Transverse colon (tissue), 4 donors: ENCODE data around the gene HPS3. TPM values are rescaled to one million over a fixed set of nuclear protein-coding genes. Genes with fewer than 3 reads are reported as not detected.
A peak's percentile ranks its signal among the peaks of the same experiment; 100 is the strongest.

Experiments
- DNase-seq: peaks from one replicate; pipeline ENCODE4 v3.0.0-alpha.2; 2019
- H3K27ac ChIP-seq, 4 donors: fragments of 200-600 bp; sonication (generic); 2 replicates each; pipeline ENCODE4 v1.5.1; 2016 to 2018; ENCODE audit warnings: inconsistent platforms in 4 of 4
- H3K27me3 ChIP-seq: fragments of 200-600 bp; sonication (generic); 2 replicates; pipeline ENCODE4 v1.5.1; 2017; ENCODE audit warnings: inconsistent platforms
- H3K36me3 ChIP-seq, 4 donors: fragments of 200-600 bp; sonication (generic); 2 replicates each; pipeline ENCODE4 v1.5.1; 2017 to 2019; ENCODE audit warnings: inconsistent platforms in 4 of 4
- H3K4me1 ChIP-seq, 4 donors: fragments of 200-600 bp; sonication (generic); 2 replicates each; pipeline ENCODE4 v1.5.1; 2017 to 2020; ENCODE audit warnings: inconsistent platforms in 4 of 4
- H3K4me3 ChIP-seq, 4 donors: fragments of 200-600 bp; sonication (generic); 1 replicate in 1 of 4; 2 replicates in 3 of 4; pipeline versions ENCODE4 v1.5.1 to v1.6.1; 2017 to 2019; ENCODE audit warnings: inconsistent platforms in 4 of 4
- H3K9me3 ChIP-seq, 2 donors: fragments of 200-600 bp; sonication (generic); 2 replicates each; pipeline ENCODE4 v1.5.1; 2017 to 2019; ENCODE audit warnings: inconsistent platforms in 2 of 2
- CTCF ChIP-seq, 5 experiments: fragments of 200-600 bp in 3 of 5; fragments of 450-650 bp in 2 of 5; sonication (generic) in 3 of 5; IDR thresholded peaks; 1 replicate in 2 of 5; 2 replicates in 3 of 5; pipeline ENCODE4 v1.5.1; 2016 to 2017; ENCODE audit warnings: antibody characterized with exemption in 5 of 5, inconsistent platforms in 3 of 5, mild to moderate bottlenecking in 2 of 5, moderate library complexity in 1 of 5
- EP300 ChIP-seq: sonication (generic); formaldehyde crosslinking; IDR thresholded peaks from one replicate; pipeline ENCODE4 v1.6.1; 2017; ENCODE audit warnings: antibody characterized with exemption, low read depth
- POLR2A ChIP-seq: fragments of 450-650 bp; IDR thresholded peaks from one replicate; pipeline ENCODE4 v1.6.1; 2016; ENCODE audit warnings: antibody characterized with exemption, mild to moderate bottlenecking, moderate library complexity
- POLR2AphosphoS5 ChIP-seq, 3 donors: sonication (generic); formaldehyde crosslinking; IDR thresholded peaks; one replicate each; pipeline ENCODE4 v1.6.1; 2016; ENCODE audit warnings: antibody characterized with exemption in 3 of 3
- WGBS, 2 donors: methylation state at CpG; one replicate each; pipeline ENCODE4 v1.1.5; 2018; ENCODE audit warnings: low coverage in 1 of 2; 5-methylcytosine and 5-hydroxymethylcytosine counted together
- in situ Hi-C, 4 donors: fragments of 200-750 bp; cut with MboI; loops; one replicate each; pipeline versions ENCODE4 v1.15.0 to v1.15.1; 2017; ENCODE audit warnings: low sequenced_read_pairs in 3 of 4, low pct_ligation_motif_present in 1 of 4, low pct_unique_long_range_greater_than_20kb in 1 of 4
- intact Hi-C: fragments of 100-400 bp; cut with DNase I; formaldehyde crosslinking; loops from one replicate; pipeline ENCODE4 v1.15.1; 2023; ENCODE audit warnings: low total_unique reads
- total RNA-seq, 4 donors: library from RNA; depleted of rRNA; stranded (reverse); fragments of >200 nt; gene quantifications; one replicate each; pipeline ENCODE4 v1.1.0, GENCODE V29; 2016

HPS3 gene
- total RNA-seq, 4 donors from 2014 or later = 10.0 to 20.2 (median 17.9) TPM

- no peaks in the 10 kb centered on the region for H3K9me3 ChIP-seq
- in situ Hi-C loops = no loop called here
- H3K27me3 ChIP-seq = no peaks in the 10 kb centered on the region
- H3K4me3 ChIP-seq = no peak overlapping the region
- intact Hi-C loops = no loop called here
- peaks cover 0 to 30% (median 9%) of the 10 kb centered on the region in 4 donors for H3K36me3 ChIP-seq
- no peaks in the 10 kb centered on the region for H3K4me1 ChIP-seq
- no peak for DNase-seq
- H3K27ac ChIP-seq = no peak overlapping the region
- TF ChIP-seq POLR2A (no peak), CTCF (IDR thresholded peaks at IDR 0.05) (no peak), POLR2AphosphoS5 (IDR thresholded peaks at IDR 0.05) (no peak), EP300 (no peak)
- 100% methylated on average over 1 of the region's 1 CpG for WGBS, 2 donors
Measured at GRCh38 chr3:149177122-149177521, 47.7 kb downstream of the HPS3 start.

DNA sequence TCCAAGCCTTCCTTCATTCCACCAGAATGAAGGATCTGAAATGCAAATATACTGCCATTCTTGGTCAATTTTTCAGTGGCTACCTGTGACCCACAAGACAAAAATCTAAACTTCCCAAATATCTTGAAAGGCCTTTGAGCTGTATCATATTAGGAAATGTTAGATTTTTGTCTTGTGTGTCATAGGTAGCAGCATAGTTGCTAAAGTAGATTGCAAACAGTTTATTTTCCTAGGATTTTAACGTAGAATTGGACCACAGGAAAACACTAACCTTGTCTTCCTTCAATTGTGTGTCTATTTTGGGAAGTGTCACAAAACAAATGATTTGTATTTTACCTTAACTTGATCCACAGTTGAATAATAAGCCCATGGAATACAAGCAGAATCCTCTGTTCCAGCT is 49.8 kb downstream of the HPS3 start:
- peaks cover 0 to 14% (median 3%) of the 10 kb centered on the region in 4 donors for H3K36me3 ChIP-seq
- intact Hi-C loops (no loop called here), in situ Hi-C loops (no loop called here)
- WGBS, 2 donors = 78 to 86% methylated on average over 1 of the region's 1 CpG
- H3K4me1 ChIP-seq = no peaks in the 10 kb centered on the region
- H3K27ac ChIP-seq = peak overlapping the region in 2 of 4 donors; percentile 53 to 57
- no peak for DNase-seq
- TF ChIP-seq EP300 (no peak), POLR2AphosphoS5 (IDR thresholded peaks at IDR 0.05) (no peak), POLR2A (no peak), CTCF (IDR thresholded peaks at IDR 0.05) (no peak)
- no peaks in the 10 kb centered on the region for H3K27me3 ChIP-seq
- no peak overlapping the region for H3K4me3 ChIP-seq
- H3K9me3 ChIP-seq = no peaks in the 10 kb centered on the region

- Histone ChIP-seq H3K27ac (peak overlapping the region in 3 of 4 donors; percentile 33 to 57 (median 53)), H3K27me3 (no peaks in the 10 kb centered on the region), H3K9me3 (no peaks in the 10 kb centered on the region), H3K4me3 (no peak overlapping the region), H3K36me3 (peaks cover 0 to 14% (median 3%) of the 10 kb centered on the region in 4 donors), H3K4me1 (no peaks in the 10 kb centered on the region)
- in situ Hi-C loops (no loop called here), intact Hi-C loops (no loop called here)
- DNase-seq = peak; percentile 61
- TF ChIP-seq CTCF (IDR thresholded peaks at IDR 0.05) (no peak), POLR2AphosphoS5 (IDR thresholded peaks at IDR 0.05) (peak; percentile 24 to 67 (median 55))
- 59 to 66% methylated on average over 7 of the region's 7 CpGs for WGBS, 2 donors
Measured at GRCh38 chr3:149180057-149180573, 50.7 kb downstream of the HPS3 start.

- H3K36me3 ChIP-seq = peaks cover 0 to 6% (median 0%) of the 10 kb centered on the region in 4 donors
- intact Hi-C loops (no loop called here), in situ Hi-C loops (no loop called here)
- WGBS, 2 donors = 98 to 100% methylated on average over 2 of the region's 2 CpGs
- H3K4me3 ChIP-seq = no peak overlapping the region
- no peak for TF ChIP-seq POLR2AphosphoS5 (IDR thresholded peaks at IDR 0.05)
- no peak for TF ChIP-seq EP300
- TF ChIP-seq CTCF (IDR thresholded peaks at IDR 0.05) = no peak
- no peak for TF ChIP-seq POLR2A
- no peak overlapping the region for H3K27ac ChIP-seq
- H3K4me1 ChIP-seq = no peaks in the 10 kb centered on the region
- H3K27me3 ChIP-seq = no peaks in the 10 kb centered on the region
- DNase-seq = no peak
- no peaks in the 10 kb centered on the region for H3K9me3 ChIP-seq
Measured at GRCh38 chr3:149181182-149181581, 51.7 kb downstream of the HPS3 start.
